ENCODE data around the gene MYLK4. TPM values are rescaled to one million over a fixed set of nuclear protein-coding genes. Genes with fewer than 3 reads are reported as not detected.
A peak's percentile ranks its signal among the peaks of the same experiment; 100 is the strongest.

MYLK4 gene
- total RNA-seq, 1 donor from 2014 or later, result 2.5 TPM

DNA sequence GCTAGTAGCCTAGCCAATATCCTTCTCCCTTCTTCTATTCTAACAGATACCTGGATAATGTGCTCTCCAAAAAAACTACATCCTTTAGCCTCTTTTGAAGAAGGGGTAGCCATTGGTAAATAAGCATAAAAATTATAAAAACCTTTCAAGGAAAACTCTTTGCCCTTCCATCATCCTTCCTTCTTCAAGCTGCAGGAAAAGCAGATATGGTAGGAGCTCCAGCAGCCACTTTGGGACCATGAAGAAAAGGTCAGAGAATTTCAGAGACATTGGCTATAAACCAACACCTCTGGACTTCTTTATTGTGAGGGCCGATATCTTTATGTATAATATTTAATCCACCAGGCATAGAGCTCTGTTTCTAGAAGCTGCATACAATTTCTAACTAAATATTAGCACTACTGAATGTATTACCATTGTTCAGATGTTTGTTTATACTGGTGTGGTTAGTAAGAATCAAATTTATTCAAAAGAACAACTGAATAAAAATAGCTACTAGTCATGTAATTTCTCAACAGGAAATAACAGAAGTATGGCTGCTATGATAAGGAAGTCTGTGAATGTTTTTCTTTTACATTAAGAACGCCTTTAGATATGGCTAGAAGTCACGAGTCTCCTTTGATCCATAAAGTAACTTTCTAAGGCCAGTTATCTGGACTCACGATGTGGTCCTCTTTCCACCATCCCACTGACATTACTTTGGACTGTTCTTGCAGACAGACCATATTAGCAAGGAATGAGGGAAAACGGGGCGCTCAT, 32.2 kb downstream of the MYLK4 start:
- DNase-seq, result no peak
- ATAC-seq, result no peak
- intact Hi-C loops (cut with micrococcal nuclease), result no loop called here

DNA sequence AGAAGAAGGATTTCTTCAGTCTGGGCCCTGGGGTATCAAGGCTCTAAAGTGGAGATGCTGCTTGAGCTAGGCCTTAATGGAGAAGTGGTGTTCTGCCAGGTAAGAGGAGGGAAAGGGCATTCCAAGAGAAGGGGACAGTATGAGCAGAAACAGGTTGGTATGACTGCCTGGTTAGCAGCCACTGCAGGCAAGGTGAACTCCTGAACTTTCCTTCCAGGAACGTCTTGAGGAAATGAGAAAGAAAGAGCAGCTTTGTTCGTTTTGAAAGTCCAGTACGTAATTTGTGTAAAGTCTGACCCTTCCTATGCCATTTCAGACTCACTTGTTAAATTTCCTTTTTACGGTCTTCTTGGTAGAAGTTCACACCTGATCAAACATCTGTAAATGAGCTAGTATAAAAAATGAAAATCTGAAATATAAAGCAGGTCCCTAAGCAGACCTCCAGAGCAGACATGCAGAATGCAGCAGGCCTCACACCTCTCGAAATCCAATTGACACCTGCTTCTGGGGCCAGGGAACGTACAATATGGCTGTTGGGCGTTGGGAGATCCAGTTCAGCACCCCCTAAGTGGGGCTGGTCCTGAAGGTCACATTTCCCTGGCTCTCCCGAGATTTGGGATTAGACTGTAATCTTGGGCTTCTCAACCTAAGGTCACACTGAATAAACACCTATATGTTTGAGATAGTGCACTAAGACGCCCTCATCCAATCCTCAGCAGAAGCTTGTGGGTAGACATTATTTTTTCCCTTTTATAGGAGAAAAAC, 33.6 kb downstream of the MYLK4 start:
- DNase-seq, result no peak
- intact Hi-C loops (cut with micrococcal nuclease), result no loop called here
- ATAC-seq, result no peak

DNA sequence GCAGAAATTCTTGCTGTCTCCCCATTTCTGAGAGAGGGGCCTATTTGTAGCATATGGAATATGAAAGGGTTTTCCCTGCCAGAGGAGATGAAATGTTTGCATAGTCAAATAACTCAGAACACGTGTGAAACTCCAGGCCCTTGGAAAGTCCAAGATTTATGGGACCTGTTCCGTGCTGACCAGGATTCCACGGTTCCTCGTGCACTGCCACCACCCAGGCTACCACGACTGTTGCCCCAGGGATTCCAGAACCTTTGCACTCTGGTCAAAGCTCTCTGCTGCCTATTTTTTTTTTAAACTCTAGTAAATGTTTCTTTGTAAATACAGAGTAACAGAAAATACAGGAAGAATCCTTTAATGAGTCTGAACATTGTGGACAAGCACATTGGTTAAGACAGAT, 35.0 kb downstream of the MYLK4 start:
- DNase-seq (no peak), ATAC-seq (no peak)
- intact Hi-C loops (cut with micrococcal nuclease), result no loop called here

DNA sequence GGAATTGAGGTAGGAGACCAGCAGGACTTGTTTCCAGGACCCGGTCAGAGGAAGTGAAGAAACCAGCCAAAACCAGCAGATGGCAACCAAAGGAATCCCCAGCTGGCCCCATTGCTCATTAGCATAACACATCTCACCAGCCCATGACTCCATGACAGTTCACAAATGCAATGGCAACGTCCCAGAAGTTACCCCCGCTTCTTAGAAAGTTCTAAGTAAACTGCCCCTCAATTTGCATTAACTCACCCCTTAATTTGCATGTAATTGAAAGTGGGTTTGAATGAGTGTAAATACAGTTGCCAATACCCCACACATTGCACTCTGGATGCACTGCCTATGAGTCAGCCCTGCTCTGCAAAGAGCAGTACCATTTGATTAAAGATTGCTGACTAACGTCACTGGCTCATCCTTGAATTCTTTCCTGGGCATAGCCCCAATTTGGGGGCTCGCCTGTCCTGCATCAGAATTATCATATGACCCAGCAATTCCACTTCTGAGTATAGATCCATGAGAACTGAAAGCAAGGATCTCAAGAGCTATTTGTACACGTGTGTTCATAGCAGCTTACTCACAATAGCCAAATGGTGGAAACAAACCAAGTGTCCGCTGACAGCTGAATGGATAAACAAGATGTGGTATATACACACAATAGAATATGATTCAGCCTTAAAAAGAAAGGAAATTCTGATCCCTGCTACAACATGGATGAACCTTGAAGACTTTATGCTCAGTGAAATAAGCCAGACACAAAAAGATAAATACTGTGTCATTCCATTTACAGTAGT, 36.4 kb downstream of the MYLK4 start:
- no peak for DNase-seq
- intact Hi-C loops (cut with micrococcal nuclease), result no loop called here
- ATAC-seq, result peak; percentile 39

DNA sequence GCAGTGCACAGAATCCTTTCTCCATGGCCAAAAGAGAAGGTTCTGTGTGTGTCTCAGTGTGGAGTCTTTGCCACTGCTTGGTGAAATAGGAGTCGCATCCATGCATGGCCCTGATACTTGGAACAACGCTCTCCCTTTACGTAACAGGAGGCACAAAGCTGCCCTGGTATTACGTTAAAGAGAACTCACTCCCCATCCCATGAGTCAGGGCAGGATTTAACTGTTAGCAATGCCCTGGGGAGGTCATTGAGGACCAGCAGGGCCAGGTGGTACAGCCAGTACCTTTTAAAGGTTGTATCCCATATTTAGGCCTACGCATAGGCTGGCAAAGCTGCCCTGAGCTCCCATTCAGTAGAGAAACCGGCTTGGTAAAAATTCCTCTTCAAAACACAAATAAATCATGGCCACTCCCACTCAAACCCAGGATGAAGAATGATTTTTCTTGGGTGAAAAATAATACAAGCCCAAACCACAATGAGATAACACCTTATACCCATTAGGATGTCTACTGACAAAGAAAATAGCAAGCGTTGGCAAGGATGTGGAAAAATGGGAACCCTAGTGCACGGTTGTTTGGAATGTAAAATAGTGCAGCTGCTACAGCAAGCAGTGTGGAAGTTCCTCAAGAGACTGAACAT, 37.1 kb downstream of the MYLK4 start:
- intact Hi-C loops (cut with micrococcal nuclease), result no loop called here
- DNase-seq (no peak), ATAC-seq (peak; percentile 22)

GRCh38 chr6:2712102-2712501, 38.6 kb downstream of the MYLK4 start:
- peak; percentile 67 for ATAC-seq
- intact Hi-C loops (cut with micrococcal nuclease), result no loop called here
- DNase-seq, result no peak

- DNase-seq, result no peak
- intact Hi-C loops (cut with micrococcal nuclease), result no loop called here
- ATAC-seq, result no peak
These were observed 40.3 kb downstream of the MYLK4 start for GRCh38 chr6:2710412-2710811.

DNA sequence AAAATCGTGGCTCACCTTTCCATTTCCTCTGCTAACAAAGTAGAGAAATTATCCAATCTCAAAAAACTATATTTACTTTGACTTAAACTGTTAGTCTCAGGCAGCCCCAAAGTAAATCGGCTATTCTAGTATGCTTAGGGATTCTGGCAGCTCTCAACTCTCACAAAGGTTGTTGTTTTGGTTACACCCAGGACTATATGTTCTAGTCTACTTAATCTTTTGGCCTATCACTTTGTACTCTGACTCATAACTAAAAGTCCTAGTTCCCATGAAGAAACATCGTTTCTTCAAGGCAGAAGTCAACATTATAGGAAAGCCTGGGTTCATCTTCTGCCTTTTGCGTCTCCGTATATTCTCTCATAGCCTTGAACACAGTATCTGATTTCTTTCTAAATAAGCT, 42.3 kb downstream of the MYLK4 start:
- no peak for DNase-seq
- ATAC-seq, result no peak
- intact Hi-C loops (cut with micrococcal nuclease), result no loop called here

- DNase-seq (no peak), ATAC-seq (no peak)
- intact Hi-C loops (cut with micrococcal nuclease), result no loop called here
These were observed 44.2 kb downstream of the MYLK4 start for GRCh38 chr6:2706558-2706957.

- intact Hi-C loops (cut with micrococcal nuclease), result no loop called here
- no peak for ATAC-seq
- no peak for DNase-seq
These were observed 45.5 kb downstream of the MYLK4 start for GRCh38 chr6:2705256-2705655.

- DNase-seq, result no peak
- intact Hi-C loops (cut with micrococcal nuclease), result no loop called here
- ATAC-seq, result no peak
These were observed 53.4 kb downstream of the MYLK4 start for GRCh38 chr6:2697291-2697690.

DNA sequence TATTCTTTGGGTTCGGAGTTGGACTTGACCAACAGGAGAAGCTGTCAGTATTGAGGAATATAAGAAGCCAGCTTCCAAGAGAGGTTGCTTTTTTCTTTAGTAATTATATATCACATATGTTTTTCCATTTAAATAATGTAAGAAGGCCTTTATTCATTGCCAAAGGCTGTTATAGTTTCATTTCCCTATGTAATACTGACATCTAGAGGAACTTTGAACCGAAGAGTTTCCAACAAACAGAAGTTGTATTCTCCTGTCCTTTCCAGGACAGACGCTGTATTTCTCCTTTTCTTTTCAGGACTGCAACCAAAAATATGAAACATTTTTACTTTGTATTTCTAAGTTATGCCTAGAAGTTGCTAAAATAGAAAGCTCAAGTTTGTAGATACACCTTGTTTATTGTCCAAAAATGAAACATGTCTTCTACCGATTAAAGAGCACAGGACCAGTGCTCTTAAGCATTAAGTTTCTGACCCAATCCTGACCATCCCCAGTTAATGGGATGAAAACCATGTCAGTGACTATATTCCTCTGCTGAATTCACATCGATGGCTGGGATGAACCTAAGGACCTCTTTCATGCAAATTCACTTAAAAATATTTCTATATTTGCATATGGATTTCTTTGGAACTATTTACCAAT, 55.1 kb downstream of the MYLK4 start:
- DNase-seq (no peak), ATAC-seq (no peak)
- intact Hi-C loops (cut with micrococcal nuclease), result no loop called here

- DNase-seq (no peak), ATAC-seq (no peak)
- intact Hi-C loops (cut with micrococcal nuclease), result no loop called here
These were observed 57.5 kb downstream of the MYLK4 start for GRCh38 chr6:2693231-2693630.

GRCh38 chr6:2688401-2689064, 62.2 kb downstream of the MYLK4 start:
- DNase-seq (no peak), ATAC-seq (peak; percentile 41)
- intact Hi-C loops (cut with micrococcal nuclease), result no loop called here

DNA sequence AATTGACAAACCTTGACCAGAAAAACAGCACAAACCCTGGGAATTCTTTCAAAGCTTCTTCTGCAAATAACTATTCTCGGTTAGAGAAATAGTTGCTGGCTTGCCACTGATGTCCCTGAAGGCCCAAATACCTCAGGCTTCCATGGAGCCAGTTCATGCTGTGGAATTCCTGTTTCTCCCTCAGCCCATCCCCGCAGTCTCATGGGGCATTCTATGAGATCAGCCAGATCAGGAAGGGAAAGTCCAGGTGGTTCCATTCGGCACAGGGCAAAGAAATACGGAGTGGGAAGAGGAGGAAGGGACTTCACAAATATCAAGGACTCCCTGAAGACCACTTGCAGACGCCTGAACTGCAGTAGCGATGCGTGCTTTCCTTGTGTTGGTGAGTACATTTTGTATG, 63.3 kb downstream of the MYLK4 start:
- intact Hi-C loops (cut with micrococcal nuclease), result no loop called here
- DNase-seq, result no peak
- no peak for ATAC-seq

- intact Hi-C loops (cut with micrococcal nuclease), result no loop called here
- DNase-seq, result no peak
- no peak for ATAC-seq
These were observed 64.2 kb downstream of the MYLK4 start for GRCh38 chr6:2686515-2686914.

DNA sequence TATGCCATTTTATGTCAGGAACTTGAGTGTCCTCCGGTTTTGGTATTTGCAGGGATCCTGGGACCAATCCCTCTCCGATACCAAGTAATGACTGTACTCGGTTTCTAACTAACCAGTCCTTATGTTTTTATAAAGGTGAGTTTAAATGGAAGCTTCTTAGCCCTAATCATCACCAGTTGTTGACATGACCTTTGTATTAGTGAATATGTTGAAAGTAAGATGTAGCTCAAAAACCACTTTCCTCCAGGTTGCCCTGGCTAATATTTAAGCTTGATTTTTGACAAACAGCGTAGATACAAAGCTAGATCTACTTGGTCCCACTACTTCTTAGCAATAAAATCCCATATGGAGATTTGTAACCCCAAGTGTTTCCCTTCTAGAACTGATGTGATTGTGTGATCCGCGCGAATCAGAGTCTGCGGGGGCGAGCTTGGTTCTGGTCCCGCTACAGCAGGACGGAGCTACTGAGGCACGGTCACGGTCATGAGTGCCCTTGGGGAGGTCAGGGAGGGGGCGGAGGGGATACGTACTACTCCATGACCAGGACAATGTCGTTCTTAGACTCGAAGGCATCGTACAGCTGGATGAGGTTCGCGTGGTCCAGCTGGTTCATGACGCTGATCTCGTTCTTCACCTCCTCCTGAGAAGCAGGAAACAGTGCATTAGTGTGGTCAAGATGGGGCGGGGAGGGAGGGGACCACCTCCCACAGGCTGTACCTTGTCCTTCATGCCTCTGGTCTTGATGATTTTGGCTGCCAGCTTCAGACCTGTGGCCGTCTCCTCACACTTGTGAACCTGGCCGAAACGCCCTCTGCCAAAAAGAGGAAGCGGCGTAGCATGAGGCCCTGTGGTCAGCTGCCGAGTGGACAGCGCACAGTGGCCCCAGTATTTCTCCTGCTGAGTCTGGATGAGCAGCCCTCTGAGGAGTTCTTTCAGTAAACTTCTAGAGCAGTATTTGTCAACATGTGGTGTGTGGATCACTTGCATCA, 65.7 kb downstream of the MYLK4 start:
- DNase-seq (no peak), ATAC-seq (no peak)
- intact Hi-C loops (cut with micrococcal nuclease), result no loop called here
